ENCODE measurements around the gene APOBEC3C.
A peak's percentile ranks its signal among the peaks of the same experiment; 100 is the strongest.
"Not testable (repeated sequence)": the region's sequence is repeated elsewhere in the genome, so short reads cannot be mapped to it uniquely, and the experiment has no call there.

DNA sequence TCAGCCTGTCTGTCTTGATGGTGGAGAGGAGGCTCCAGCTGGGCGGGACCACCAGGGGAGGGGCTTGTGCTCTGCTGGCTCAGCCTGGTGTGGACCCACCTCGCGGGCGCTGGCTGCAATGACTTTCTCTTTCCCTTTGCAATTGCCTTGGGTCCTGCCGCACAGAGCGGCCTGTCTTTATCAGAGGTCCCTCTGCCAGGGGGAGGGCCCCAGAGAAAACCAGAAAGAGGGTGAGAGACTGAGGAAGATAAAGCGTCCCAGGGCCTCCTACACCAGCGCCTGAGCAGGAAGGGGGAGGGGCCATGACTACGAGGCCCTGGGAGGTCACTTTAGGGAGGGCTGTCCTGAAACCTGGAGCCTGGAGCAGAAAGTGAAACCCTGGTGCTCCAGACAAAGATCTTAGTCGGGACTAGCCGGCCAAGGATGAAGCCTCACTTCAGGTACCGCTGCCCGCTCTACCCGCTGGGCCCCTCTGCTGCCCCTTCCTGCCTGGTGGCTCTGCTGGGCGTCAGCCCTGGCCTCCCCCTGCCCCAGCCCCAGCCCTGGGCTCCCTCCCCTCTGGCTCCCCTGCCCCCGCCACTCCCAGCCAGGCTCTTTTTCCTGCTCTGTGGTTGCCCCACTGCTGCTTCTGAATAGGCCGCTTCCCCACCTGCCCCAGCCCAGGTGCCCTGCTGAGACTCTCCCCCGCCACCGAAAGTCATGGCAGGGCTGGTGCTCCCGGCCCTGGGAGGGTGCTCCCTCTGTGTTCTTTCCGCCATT is 26.7 kb downstream of the APOBEC3C start, which contains the start of gene APOBEC3F:
- not testable (repeated sequence) for TF ChIP-seq CTCF (IDR thresholded peaks at IDR 0.05)
- peak in 1 of 2 donors; percentile 81 for TF ChIP-seq POLR2A (IDR thresholded peaks at IDR 0.05)
